ENCODE measurements around the gene HABP4. TPM values are rescaled to one million over a fixed set of nuclear protein-coding genes. Genes with fewer than 3 reads are reported as not detected.

HABP4 gene
- total RNA-seq, 1 donor from 2014 or later, result 23.1 TPM

- H3K9me3 ChIP-seq (replicated peaks), result no peaks in the 10 kb centered on the region
- no peak for TF ChIP-seq CTCF (IDR thresholded peaks at IDR 0.05; ENCODE audit: borderline replicate concordance)
- intact Hi-C loops (cut with micrococcal nuclease), result no loop called here
- no peaks in the 10 kb centered on the region for H3K36me3 ChIP-seq
- no peak overlapping the region for H3K4me3 ChIP-seq
- H3K4me1 ChIP-seq, result peaks cover 25% of the 10 kb centered on the region
- H3K27me3 ChIP-seq (ENCODE audit: low read depth), result no peaks in the 10 kb centered on the region
- no peak for DNase-seq
- H3K27ac ChIP-seq (replicated peaks), result no peak overlapping the region
Observed at GRCh38 chr9:96447406-96447805, 2.6 kb upstream of the HABP4 start.

GRCh38 chr9:96448546-96449170 lies 1.3 kb upstream of the HABP4 start:
- intact Hi-C loops (cut with micrococcal nuclease), result no loop called here
- Histone ChIP-seq H3K4me1 (peaks cover 31% of the 10 kb centered on the region), H3K27ac (replicated peaks) (no peak overlapping the region), H3K27me3 (ENCODE audit: low read depth) (no peaks in the 10 kb centered on the region), H3K9me3 (replicated peaks) (no peaks in the 10 kb centered on the region), H3K36me3 (no peaks in the 10 kb centered on the region), H3K4me3 (no peak overlapping the region)
- no peak for DNase-seq
- TF ChIP-seq CTCF (IDR thresholded peaks at IDR 0.05; ENCODE audit: borderline replicate concordance), result no peak

- DNase-seq, result no peak
- intact Hi-C loops (cut with micrococcal nuclease), result no loop called here
- no peaks in the 10 kb centered on the region for H3K9me3 ChIP-seq (replicated peaks)
- H3K27me3 ChIP-seq (ENCODE audit: low read depth), result no peaks in the 10 kb centered on the region
- H3K27ac ChIP-seq (replicated peaks), result peak overlapping the region; percentile 89
- no peaks in the 10 kb centered on the region for H3K36me3 ChIP-seq
- peaks cover 31% of the 10 kb centered on the region for H3K4me1 ChIP-seq
- H3K4me3 ChIP-seq, result peak overlapping the region; percentile 81
- no peak for TF ChIP-seq CTCF (IDR thresholded peaks at IDR 0.05; ENCODE audit: borderline replicate concordance)
Observed at GRCh38 chr9:96449523-96449844, 485 bp upstream of the HABP4 start.

GRCh38 chr9:96450613-96451528 lies 902 bp downstream of the HABP4 start:
- TF ChIP-seq CTCF (IDR thresholded peaks at IDR 0.05; ENCODE audit: borderline replicate concordance), result no peak
- Histone ChIP-seq H3K36me3 (no peaks in the 10 kb centered on the region), H3K4me1 (peaks cover 31% of the 10 kb centered on the region), H3K9me3 (replicated peaks) (no peaks in the 10 kb centered on the region), H3K4me3 (peak overlapping the region; percentile 81), H3K27ac (replicated peaks) (peak overlapping the region; percentile 89), H3K27me3 (ENCODE audit: low read depth) (no peaks in the 10 kb centered on the region)
- intact Hi-C loops (cut with micrococcal nuclease), result loop anchor here (10.0 kb wide), 2 partner anchors 106 to 114 kb away; no protein-coding TSS in a partner anchor
- peak; percentile 22 for DNase-seq

GRCh38 chr9:96453625-96454024 lies 3.7 kb downstream of the HABP4 start:
- no peak overlapping the region for H3K27ac ChIP-seq (replicated peaks)
- H3K9me3 ChIP-seq (replicated peaks), result no peaks in the 10 kb centered on the region
- DNase-seq, result no peak
- TF ChIP-seq CTCF (IDR thresholded peaks at IDR 0.05; ENCODE audit: borderline replicate concordance), result peak; percentile 64
- H3K4me3 ChIP-seq, result no peak overlapping the region
- H3K27me3 ChIP-seq (ENCODE audit: low read depth), result no peaks in the 10 kb centered on the region
- H3K4me1 ChIP-seq, result peaks cover 31% of the 10 kb centered on the region
- peaks cover 5% of the 10 kb centered on the region for H3K36me3 ChIP-seq
- intact Hi-C loops (cut with micrococcal nuclease), result loop anchor here (10.0 kb wide), 2 partner anchors 109 to 111 kb away; no protein-coding TSS in a partner anchor
